ENCODE measurements around the gene RBM5.

- TF ChIP-seq CTCF (optimal IDR thresholded peaks at IDR 0.05 in 1 of 3, IDR thresholded peaks at IDR 0.05 in 1 of 3, conservative IDR thresholded peaks at IDR 0.05 in 1 of 3; ENCODE audit: extremely low read depth in 1 of 3, insufficient read depth in 2 of 3, low read length in 3 of 3): no peak
- no peak for TF ChIP-seq EZH2 (IDR thresholded peaks at IDR 0.05; ENCODE audit: low read length)
Measured at GRCh38 chr3:50164984-50165909, 76.5 kb downstream of the RBM5 start.

All from keratinocyte (primary cell).